Astrocyte (in vitro differentiated cells and primary cell): ENCODE data around the gene LMO1. TPM values are rescaled to one million over a fixed set of nuclear protein-coding genes. Genes with fewer than 3 reads are reported as not detected.

Source experiments
- DNase-seq: peaks from one replicate; pipeline ENCODE4 v3.0.0-alpha.2; 2010; ENCODE audit warnings: low read depth
- FAIRE-seq: peaks from 2 replicates; lab custom pipeline; 2011; peaks lifted over from hg19 to GRCh38; lab: Jason Lieb, UNC
- H2AFZ ChIP-seq: 2 replicates; pipeline ENCODE4 v1.6.0; 2012; ENCODE audit warnings: low read depth, low read length, inconsistent platforms
- H3K27ac ChIP-seq: 2 replicates; pipeline ENCODE4 v1.5.1; 2011; ENCODE audit warnings: low read depth, low read length, inconsistent platforms
- H3K27me3 ChIP-seq: 2 replicates; pipeline ENCODE4 v1.6.0; 2011; ENCODE audit warnings: low read length, inconsistent platforms; ENCODE audit not compliant: insufficient read depth
- H3K36me3 ChIP-seq: 2 replicates; pipeline ENCODE4 v1.5.1; 2011; ENCODE audit warnings: low read length, inconsistent platforms; ENCODE audit not compliant: insufficient read depth
- H3K4me1 ChIP-seq: 2 replicates; pipeline ENCODE4 v1.5.1; 2011; ENCODE audit warnings: low read length, inconsistent platforms; ENCODE audit not compliant: insufficient read depth
- H3K4me2 ChIP-seq: 2 replicates; pipeline ENCODE4 v1.6.0; 2012; ENCODE audit warnings: low read length, inconsistent platforms
- H3K4me3 ChIP-seq: 2 replicates; pipeline ENCODE4 v1.5.1; 2011; ENCODE audit warnings: low read depth, mild to moderate bottlenecking, low read length, inconsistent platforms; ENCODE audit not compliant: insufficient read depth
- H3K79me2 ChIP-seq: 2 replicates; pipeline ENCODE4 v1.6.0; 2012; ENCODE audit warnings: mild to moderate bottlenecking, low read length, inconsistent platforms; ENCODE audit not compliant: insufficient read depth
- H3K9ac ChIP-seq: 2 replicates; pipeline ENCODE4 v1.6.0; 2012; ENCODE audit warnings: mild to moderate bottlenecking, low read length, inconsistent platforms
- H3K9me3 ChIP-seq: 2 replicates; pipeline ENCODE4 v1.5.1; 2012; ENCODE audit warnings: low read depth, mild to moderate bottlenecking, low read length, inconsistent platforms; ENCODE audit not compliant: insufficient read depth
- H4K20me1 ChIP-seq: 2 replicates; pipeline ENCODE4 v1.6.0; 2012; ENCODE audit warnings: low read length, inconsistent platforms; ENCODE audit not compliant: insufficient read depth
- H3K27ac Mint-ChIP-seq: one replicate; pipeline ENCODE4 v1.8.0; 2021; ENCODE audit warnings: mild to moderate bottlenecking, mixed read lengths; ENCODE audit not compliant: unreplicated experiment
- H3K27me3 Mint-ChIP-seq: one replicate; pipeline ENCODE4 v1.8.0; 2021; ENCODE audit warnings: low read depth, mixed read lengths; ENCODE audit not compliant: unreplicated experiment
- H3K36me3 Mint-ChIP-seq: one replicate; pipeline ENCODE4 v1.8.0; 2021; ENCODE audit warnings: low read depth, mixed read lengths; ENCODE audit not compliant: unreplicated experiment
- H3K4me1 Mint-ChIP-seq: one replicate; pipeline ENCODE4 v1.8.0; 2021; ENCODE audit warnings: low read depth, mixed read lengths; ENCODE audit not compliant: unreplicated experiment
- H3K4me3 Mint-ChIP-seq: one replicate; pipeline ENCODE4 v1.8.0; 2021; ENCODE audit warnings: mild to moderate bottlenecking, moderate library complexity, mixed read lengths; ENCODE audit not compliant: unreplicated experiment
- H3K9me3 Mint-ChIP-seq: one replicate; pipeline ENCODE4 v1.8.0; 2021; ENCODE audit warnings: mild to moderate bottlenecking, mixed read lengths; ENCODE audit not compliant: unreplicated experiment
- CTCF ChIP-seq: IDR thresholded peaks from 2 replicates; pipeline ENCODE4 v1.5.1; 2011; ENCODE audit warnings: low read depth, mild to moderate bottlenecking, inconsistent platforms, low read length, moderate library complexity; ENCODE audit not compliant: insufficient read depth
- EZH2 ChIP-seq: IDR thresholded peaks from 2 replicates; pipeline ENCODE4 v1.6.1; 2012; ENCODE audit warnings: mild to moderate bottlenecking, low read length, inconsistent platforms; ENCODE audit not compliant: insufficient read depth
- total RNA-seq: library from RNA; stranded (reverse); gene quantifications from 2 replicates; pipeline ENCODE4 v1.2.1, GENCODE V29; 2021

Gene LMO1
- total RNA-seq, 1 donor from 2014 or later = 1.5 TPM

DNA sequence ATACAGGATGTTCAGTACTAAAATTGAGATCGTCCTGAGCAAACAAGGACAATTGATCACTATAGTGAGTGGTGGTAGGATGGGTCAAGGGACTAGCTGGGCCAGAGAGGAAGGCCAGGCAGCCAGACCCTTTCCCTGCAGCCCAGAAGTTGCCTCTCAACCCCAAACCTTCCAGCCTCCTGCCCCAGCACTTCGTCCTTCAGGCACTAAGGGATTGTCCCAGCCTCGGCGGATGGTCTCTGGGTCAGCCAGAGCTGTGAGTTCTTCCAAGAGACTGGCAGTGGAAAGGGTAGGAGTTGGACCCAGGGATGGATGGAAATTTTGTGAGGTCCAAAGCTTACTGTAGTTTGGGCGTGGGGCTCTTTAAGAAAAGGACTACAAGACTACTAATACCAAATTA, 3.6 kb upstream of the LMO1 start:
- no peak overlapping the region for H3K27ac ChIP-seq
- no peaks in the 10 kb centered on the region for H4K20me1 ChIP-seq
- H2AFZ ChIP-seq = no peak overlapping the region
- no peak overlapping the region for H3K4me3 Mint-ChIP-seq
- no peak overlapping the region for H3K27ac Mint-ChIP-seq
- H3K36me3 ChIP-seq = no peaks in the 10 kb centered on the region
- peaks cover 74% of the 10 kb centered on the region for H3K27me3 Mint-ChIP-seq
- H3K9me3 Mint-ChIP-seq = no peaks in the 10 kb centered on the region
- no peaks in the 10 kb centered on the region for H3K9me3 ChIP-seq
- H3K4me2 ChIP-seq = no peak overlapping the region
- DNase-seq (no peak), FAIRE-seq (no peak)
- TF ChIP-seq CTCF (no peak), EZH2 (no peak)
- no peak overlapping the region for H3K9ac ChIP-seq
- peaks cover 6% of the 10 kb centered on the region for H3K4me1 Mint-ChIP-seq
- H3K4me3 ChIP-seq = no peak overlapping the region
- H3K4me1 ChIP-seq = peaks cover 9% of the 10 kb centered on the region
- no peaks in the 10 kb centered on the region for H3K36me3 Mint-ChIP-seq
- peaks cover 65% of the 10 kb centered on the region for H3K27me3 ChIP-seq
- H3K79me2 ChIP-seq = no peaks in the 10 kb centered on the region

DNA sequence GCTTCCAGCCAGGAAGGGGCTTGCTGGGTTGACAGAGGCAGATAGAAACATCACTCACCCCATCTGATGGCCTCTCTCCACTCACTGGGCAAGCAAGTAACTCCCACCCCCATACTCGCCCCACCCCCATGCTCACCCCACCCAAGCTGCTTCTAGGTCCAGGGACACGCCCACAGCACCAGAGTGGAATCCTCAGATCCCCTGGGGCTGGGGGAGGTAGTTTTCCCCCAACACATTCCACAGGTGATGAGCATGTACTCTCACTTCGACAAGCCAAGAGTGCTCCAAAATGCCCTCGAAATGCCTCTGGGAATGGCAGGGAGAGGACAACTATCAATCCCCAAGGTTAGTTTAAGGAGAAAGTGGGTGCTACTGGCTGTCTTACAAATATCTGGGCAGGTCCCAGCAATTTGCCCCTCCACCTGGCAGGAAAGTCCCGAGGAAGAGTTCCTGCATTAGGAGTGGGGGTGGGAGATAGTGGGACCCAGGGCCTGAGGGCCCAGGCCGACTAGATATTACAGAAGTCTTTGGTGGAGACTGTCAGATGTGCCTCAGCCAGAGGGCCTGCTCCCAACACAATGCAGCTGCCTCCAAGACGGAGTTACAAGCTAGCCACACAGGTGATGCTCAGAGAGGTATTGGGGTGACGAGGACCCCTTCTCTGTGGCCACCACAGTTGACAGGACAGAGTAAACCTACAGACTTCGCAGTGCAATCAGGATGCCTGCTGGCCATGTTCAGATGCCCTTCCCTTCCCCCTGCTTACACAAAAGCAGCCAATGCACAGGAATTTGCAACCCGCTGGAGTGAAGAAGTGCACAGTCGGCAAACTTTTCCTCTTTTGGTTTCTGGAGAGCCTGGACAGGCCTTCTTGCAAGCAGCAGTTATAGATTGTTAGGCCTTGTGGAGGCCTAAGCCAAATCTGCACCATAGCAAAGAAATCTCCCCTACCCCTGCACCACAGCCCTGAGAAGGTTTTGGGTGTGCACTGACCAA, 2.9 kb upstream of the LMO1 start:
- peaks cover 6% of the 10 kb centered on the region for H3K4me1 Mint-ChIP-seq
- DNase-seq (no peak), FAIRE-seq (no peak)
- Histone ChIP-seq H2AFZ (no peak overlapping the region), H3K27me3 (peaks cover 72% of the 10 kb centered on the region), H3K36me3 (no peaks in the 10 kb centered on the region), H3K27ac (no peak overlapping the region), H3K9me3 (no peaks in the 10 kb centered on the region), H4K20me1 (no peaks in the 10 kb centered on the region), H3K4me1 (peaks cover 11% of the 10 kb centered on the region), H3K4me3 (no peak overlapping the region), H3K79me2 (no peaks in the 10 kb centered on the region), H3K9ac (no peak overlapping the region), H3K4me2 (no peak overlapping the region)
- no peak overlapping the region for H3K27ac Mint-ChIP-seq
- peaks cover 80% of the 10 kb centered on the region for H3K27me3 Mint-ChIP-seq
- H3K36me3 Mint-ChIP-seq = no peaks in the 10 kb centered on the region
- TF ChIP-seq CTCF (no peak), EZH2 (no peak)
- H3K9me3 Mint-ChIP-seq = no peaks in the 10 kb centered on the region
- H3K4me3 Mint-ChIP-seq = peak overlapping the region; percentile 64
